Activated effector memory CD4-positive, alpha-beta T cell treated with Interleukin-2 at 50 U/mL for 16 hours (primary cell): ENCODE results near the gene IFI30.

Source experiments
- DNase-seq: peaks from one replicate; pipeline ENCODE4 v3.0.0-alpha.2; 2020

IFI30 gene

DNA sequence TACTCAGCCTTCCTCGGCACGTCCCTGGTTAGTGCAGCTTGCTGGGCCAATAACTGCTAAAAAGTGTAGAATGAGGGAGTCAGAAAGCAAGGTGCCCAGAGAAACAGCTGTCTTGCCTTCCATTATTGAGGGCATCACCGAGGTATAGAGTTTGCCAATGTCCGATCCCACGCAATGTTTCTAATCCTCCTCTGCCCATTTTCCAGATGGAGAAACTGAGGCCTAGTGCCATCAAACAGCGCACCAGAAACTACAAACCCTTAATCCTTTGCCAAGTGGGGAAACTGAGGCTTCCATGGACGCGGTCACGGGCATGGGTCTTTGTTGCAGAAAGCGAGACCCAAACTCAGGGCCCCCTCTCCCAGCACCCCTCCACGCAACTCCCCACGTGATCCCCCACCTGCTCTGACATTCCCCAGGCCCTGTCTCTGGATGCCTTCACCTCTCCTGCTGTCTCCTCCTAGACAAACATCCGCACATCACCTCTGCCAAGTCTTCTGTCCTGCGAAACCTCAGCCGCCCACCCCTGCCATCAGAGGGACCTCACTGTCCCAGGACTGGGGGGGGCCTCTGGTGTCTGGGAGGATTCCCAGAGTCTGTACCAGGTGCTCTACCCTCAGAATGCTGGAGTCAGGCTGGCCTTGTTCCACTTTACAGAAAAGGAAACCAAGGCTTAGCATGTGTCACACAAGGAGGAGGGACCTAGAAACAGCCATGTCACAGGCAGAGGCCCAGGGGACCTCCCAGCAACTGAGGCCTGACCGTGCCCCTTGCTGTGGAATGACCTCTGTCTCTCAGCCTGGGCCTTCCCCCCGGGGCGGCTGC is 53.6 kb downstream of the IFI30 start:
- no peak for DNase-seq
